GM20000 (cell line): ENCODE measurements around the gene MATCAP1.
A peak's percentile ranks its signal among the peaks of the same experiment; 100 is the strongest.

Source experiments
- DNase-seq: peaks from one replicate; pipeline ENCODE4 v3.0.0; 2012; ENCODE audit warnings: low spot score
- CTCF ChIP-seq: IDR thresholded peaks from 2 replicates; pipeline ENCODE4 v1.5.1; 2012; ENCODE audit warnings: mild to moderate bottlenecking, control low read depth; ENCODE audit errors: extremely low read depth, missing control alignments

The MATCAP1 gene

GRCh38 chr16:67188798-67189197 lies 5.0 kb upstream of the MATCAP1 start:
- DNase-seq: no peak
- TF ChIP-seq CTCF: no peak

- DNase-seq: no peak
- TF ChIP-seq CTCF: no peak
Observed at GRCh38 chr16:67188323-67188722, 4.6 kb upstream of the MATCAP1 start.

GRCh38 chr16:67187175-67187890 lies 3.6 kb upstream of the MATCAP1 start:
- DNase-seq: no peak
- TF ChIP-seq CTCF: no peak

- no peak for DNase-seq
- no peak for TF ChIP-seq CTCF
Observed at GRCh38 chr16:67186550-67186950, 2.8 kb upstream of the MATCAP1 start.

GRCh38 chr16:67185651-67186134 lies 1.9 kb upstream of the MATCAP1 start:
- no peak for DNase-seq
- no peak for TF ChIP-seq CTCF

- DNase-seq: peak; percentile 87
- peak; percentile 78 for TF ChIP-seq CTCF
Observed at GRCh38 chr16:67184995-67185650, 1.4 kb upstream of the MATCAP1 start.

- peak; percentile 47 for DNase-seq
- TF ChIP-seq CTCF: no peak
Observed at GRCh38 chr16:67184453-67184994, 761 bp upstream of the MATCAP1 start.
